Body of pancreas (tissue), 4 donors: ENCODE data around the gene GLI3.

ENCODE experiments used
- POLR2A ChIP-seq, 3 donors: fragments of 450-650 bp; IDR thresholded peaks; one replicate each; pipeline ENCODE4 v1.6.1; 2016; ENCODE audit warnings: antibody characterized with exemption in 3 of 3, mild to moderate bottlenecking in 2 of 3
- TF ChIP-seq, protein P1 (sequence below), 7 experiments: fragments of 450-650 bp in 4 of 7; fragments of 200-600 bp in 3 of 7; sonication (generic) in 3 of 7; IDR thresholded peaks; one replicate each; pipeline ENCODE4 v1.5.1; 2016 to 2019; ENCODE audit warnings: antibody characterized with exemption in 7 of 7

DNA sequence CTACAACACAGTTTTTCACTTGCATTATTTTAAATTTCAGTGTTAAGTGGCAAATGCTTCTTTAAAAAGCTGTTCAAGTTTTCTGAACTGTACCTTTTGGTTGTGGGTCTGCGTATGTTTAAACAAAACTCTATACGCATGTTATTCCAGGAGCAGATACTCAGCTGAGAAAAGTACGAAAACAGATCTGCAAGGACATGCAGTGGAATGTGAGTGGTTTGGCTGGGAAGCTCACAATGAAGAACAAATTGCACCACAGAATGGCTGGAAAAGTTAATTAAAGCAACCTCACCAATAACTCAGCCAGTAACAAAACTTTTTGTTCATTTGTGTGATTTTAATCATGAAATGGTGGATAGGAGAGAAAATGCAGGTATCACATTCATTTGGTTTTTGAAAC, 17.6 kb downstream of the GLI3 start:
- TF ChIP-seq POLR2A (IDR thresholded peaks at IDR 0.05), result no peak
- TF ChIP-seq, protein P1, sequence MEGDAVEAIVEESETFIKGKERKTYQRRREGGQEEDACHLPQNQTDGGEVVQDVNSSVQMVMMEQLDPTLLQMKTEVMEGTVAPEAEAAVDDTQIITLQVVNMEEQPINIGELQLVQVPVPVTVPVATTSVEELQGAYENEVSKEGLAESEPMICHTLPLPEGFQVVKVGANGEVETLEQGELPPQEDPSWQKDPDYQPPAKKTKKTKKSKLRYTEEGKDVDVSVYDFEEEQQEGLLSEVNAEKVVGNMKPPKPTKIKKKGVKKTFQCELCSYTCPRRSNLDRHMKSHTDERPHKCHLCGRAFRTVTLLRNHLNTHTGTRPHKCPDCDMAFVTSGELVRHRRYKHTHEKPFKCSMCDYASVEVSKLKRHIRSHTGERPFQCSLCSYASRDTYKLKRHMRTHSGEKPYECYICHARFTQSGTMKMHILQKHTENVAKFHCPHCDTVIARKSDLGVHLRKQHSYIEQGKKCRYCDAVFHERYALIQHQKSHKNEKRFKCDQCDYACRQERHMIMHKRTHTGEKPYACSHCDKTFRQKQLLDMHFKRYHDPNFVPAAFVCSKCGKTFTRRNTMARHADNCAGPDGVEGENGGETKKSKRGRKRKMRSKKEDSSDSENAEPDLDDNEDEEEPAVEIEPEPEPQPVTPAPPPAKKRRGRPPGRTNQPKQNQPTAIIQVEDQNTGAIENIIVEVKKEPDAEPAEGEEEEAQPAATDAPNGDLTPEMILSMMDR (IDR thresholded peaks at IDR 0.05), result no peak
